ENCODE results near the gene CALR.
A peak's percentile ranks its signal among the peaks of the same experiment; 100 is the strongest.
"Not testable (repeated sequence)": the region's sequence is repeated elsewhere in the genome, so short reads cannot be mapped to it uniquely, and the experiment has no call there.

CALR gene

GRCh38 chr19:12952488-12953137 is 14.2 kb downstream of the CALR start:
- DNase-seq (ENCODE audit: low read depth in 4 of 4, low spot score in 1 of 4), result no peak

- no peak for DNase-seq (ENCODE audit: low read depth in 4 of 4, low spot score in 1 of 4)
Measured at GRCh38 chr19:12953138-12953798, 14.9 kb downstream of the CALR start.

- DNase-seq (ENCODE audit: low read depth in 4 of 4, low spot score in 1 of 4), result no peak
Measured at GRCh38 chr19:12953799-12954611, 15.6 kb downstream of the CALR start.

GRCh38 chr19:12954612-12954962 is 16.2 kb downstream of the CALR start:
- DNase-seq (ENCODE audit: low read depth in 4 of 4, low spot score in 1 of 4), result no peak

- DNase-seq (ENCODE audit: low read depth in 4 of 4, low spot score in 1 of 4), result not testable (repeated sequence)
Measured at GRCh38 chr19:12955575-12955974, 17.2 kb downstream of the CALR start.

- no peak for DNase-seq (ENCODE audit: low read depth in 4 of 4, low spot score in 1 of 4)
Measured at GRCh38 chr19:12955996-12956395, 17.6 kb downstream of the CALR start.

- peak in 3 of 4 experiments; percentile 55 to 80 (median 75) for DNase-seq (ENCODE audit: low read depth in 4 of 4, low spot score in 1 of 4)
Measured at GRCh38 chr19:12956446-12957388, 18.3 kb downstream of the CALR start, which contains the start of gene GADD45GIP1. Gene GADD45GIP1 (minus strand): TSS chr19:12957223. CDS start chr19:12957212, 11 bp downstream.

- DNase-seq (ENCODE audit: low read depth in 4 of 4, low spot score in 1 of 4), result not testable (repeated sequence)
Measured at GRCh38 chr19:12957389-12957952, 19.1 kb downstream of the CALR start.

- no peak for DNase-seq (ENCODE audit: low read depth in 4 of 4, low spot score in 1 of 4)
Measured at GRCh38 chr19:12959481-12959880, 21.1 kb downstream of the CALR start.

GRCh38 chr19:12965017-12965811 is 26.8 kb downstream of the CALR start:
- peak; percentile 56 to 78 (median 74) for DNase-seq (ENCODE audit: low read depth in 4 of 4, low spot score in 1 of 4)

GRCh38 chr19:12965812-12966135 is 27.4 kb downstream of the CALR start:
- DNase-seq (ENCODE audit: low read depth in 4 of 4, low spot score in 1 of 4), result no peak

GRCh38 chr19:12967907-12968306 is 29.5 kb downstream of the CALR start:
- no peak for DNase-seq (ENCODE audit: low read depth in 4 of 4, low spot score in 1 of 4)

- no peak for DNase-seq (ENCODE audit: low read depth in 4 of 4, low spot score in 1 of 4)
Measured at GRCh38 chr19:12969292-12969988, 31.0 kb downstream of the CALR start, which contains the start of gene DAND5. Gene DAND5 (plus strand): TSS chr19:12969576. CDS start chr19:12969661, 85 bp downstream.

GRCh38 chr19:12970070-12970820 is 31.8 kb downstream of the CALR start:
- no peak for DNase-seq (ENCODE audit: low read depth in 4 of 4, low spot score in 1 of 4)

- no peak for DNase-seq (ENCODE audit: low read depth in 4 of 4, low spot score in 1 of 4)
Measured at GRCh38 chr19:12973236-12973635, 34.8 kb downstream of the CALR start.

GRCh38 chr19:12974301-12975220 is 36.2 kb downstream of the CALR start:
- DNase-seq (ENCODE audit: low read depth in 4 of 4, low spot score in 1 of 4), result no peak

- DNase-seq (ENCODE audit: low read depth in 4 of 4, low spot score in 1 of 4), result no peak
Measured at GRCh38 chr19:12975221-12975741, 36.9 kb downstream of the CALR start.

Data from stimulated activated CD4-positive, alpha-beta T cell treated with anti-CD3 and anti-CD28 coated beads, Interleukin-1b, Interleukin-23, amount 100 ng/mL, for 24 hours (primary cell).